GM19455 (cell line): ENCODE results near the gene ETV3.

Experiments used
- ATAC-seq: cut with Tn5 transposase; IDR thresholded peaks from one replicate; pipeline ENCODE4 v1.9.1; 2021; ENCODE audit not compliant: unreplicated experiment

ETV3 gene

GRCh38 chr1:157140063-157140588 is 1.9 kb upstream of the ETV3 start:
- ATAC-seq, result no peak

GRCh38 chr1:157139052-157139715 is 989 bp upstream of the ETV3 start:
- ATAC-seq, result no peak

- ATAC-seq, result no peak
Observed at GRCh38 chr1:157137408-157138219, 581 bp downstream of the ETV3 start.

GRCh38 chr1:157137046-157137407 is 1.2 kb downstream of the ETV3 start:
- no peak for ATAC-seq

- no peak for ATAC-seq
Observed at GRCh38 chr1:157136133-157136532, 2.1 kb downstream of the ETV3 start.

GRCh38 chr1:157135646-157136045 is 2.5 kb downstream of the ETV3 start:
- no peak for ATAC-seq

GRCh38 chr1:157135070-157135469 is 3.1 kb downstream of the ETV3 start:
- no peak for ATAC-seq

GRCh38 chr1:157134442-157134841 is 3.8 kb downstream of the ETV3 start:
- ATAC-seq, result no peak

GRCh38 chr1:157133426-157133825 is 4.8 kb downstream of the ETV3 start:
- ATAC-seq, result no peak

GRCh38 chr1:157132616-157133167 is 5.5 kb downstream of the ETV3 start:
- no peak for ATAC-seq

GRCh38 chr1:157132111-157132510 is 6.1 kb downstream of the ETV3 start:
- no peak for ATAC-seq

- no peak for ATAC-seq
Observed at GRCh38 chr1:157131281-157131680, 6.9 kb downstream of the ETV3 start.

- no peak for ATAC-seq
Observed at GRCh38 chr1:157124855-157125254, 13.3 kb downstream of the ETV3 start.

- no peak for ATAC-seq
Observed at GRCh38 chr1:157119448-157119847, 18.7 kb downstream of the ETV3 start.

- no peak for ATAC-seq
Observed at GRCh38 chr1:157119008-157119407, 19.2 kb downstream of the ETV3 start.

GRCh38 chr1:157117527-157118057 is 20.6 kb downstream of the ETV3 start:
- no peak for ATAC-seq

- no peak for ATAC-seq
Observed at GRCh38 chr1:157116737-157117103, 21.5 kb downstream of the ETV3 start.

GRCh38 chr1:157115851-157116736 is 22.1 kb downstream of the ETV3 start:
- no peak for ATAC-seq

GRCh38 chr1:157115429-157115838 is 22.8 kb downstream of the ETV3 start:
- no peak for ATAC-seq

GRCh38 chr1:157114183-157115121 is 23.7 kb downstream of the ETV3 start:
- no peak for ATAC-seq
